HEK293 (cell line): ENCODE measurements around the gene STEAP3.

Experiments used
- PRDM1 ChIP-seq: fragments of 450-650 bp; formaldehyde crosslinking; IDR thresholded peaks from 2 replicates; pipeline ENCODE4; 2016; ENCODE audit warnings: missing biosample characterization, missing genetic modification characterization
- PRDM4 ChIP-seq: fragments of 450-650 bp; formaldehyde crosslinking; IDR thresholded peaks from 2 replicates; pipeline ENCODE4 v1.5.1; 2017; ENCODE audit warnings: missing biosample characterization, missing genetic modification characterization
- ZBTB7A ChIP-seq: fragments of 450-650 bp; formaldehyde crosslinking; IDR thresholded peaks from 2 replicates; pipeline ENCODE4 v1.5.1; 2016; ENCODE audit warnings: low read depth, missing biosample characterization, missing genetic modification characterization
- ZFP41 ChIP-seq: fragments of 450-650 bp; formaldehyde crosslinking; IDR thresholded peaks from 2 replicates; pipeline ENCODE4 v1.5.1; 2016; ENCODE audit warnings: missing biosample characterization, missing genetic modification characterization, borderline replicate concordance
- ZNF335 ChIP-seq: fragments of 450-650 bp; formaldehyde crosslinking; conservative IDR thresholded peaks from 2 replicates; pipeline ENCODE4 v1.5.1; 2016; ENCODE audit warnings: missing biosample characterization, missing genetic modification characterization
- ZNF433 ChIP-seq: fragments of 450-650 bp; formaldehyde crosslinking; IDR thresholded peaks from 2 replicates; pipeline ENCODE4 v1.5.1; 2016; ENCODE audit warnings: missing biosample characterization, missing genetic modification characterization, low read depth
- ZNF610 ChIP-seq: fragments of 450-650 bp; formaldehyde crosslinking; IDR thresholded peaks from 2 replicates; pipeline ENCODE4 v1.5.1; 2016; ENCODE audit warnings: missing biosample characterization, missing genetic modification characterization, borderline replicate concordance
- ZNF677 ChIP-seq: fragments of 450-650 bp; IDR thresholded peaks from 2 replicates; pipeline ENCODE4 v1.5.0; 2018; ENCODE audit warnings: missing biosample characterization, mild to moderate bottlenecking, missing genetic modification characterization, moderate library complexity
- ZNF707 ChIP-seq: fragments of 450-650 bp; formaldehyde crosslinking; IDR thresholded peaks from 2 replicates; pipeline ENCODE4 v1.5.1; 2016; ENCODE audit warnings: missing biosample characterization, missing genetic modification characterization
- ZNF792 ChIP-seq: fragments of 450-650 bp; formaldehyde crosslinking; IDR thresholded peaks from 2 replicates; pipeline ENCODE4 v1.5.1; 2016; ENCODE audit warnings: missing biosample characterization, missing genetic modification characterization
- TF ChIP-seq, protein P1 (sequence below): fragments of 450-650 bp; formaldehyde crosslinking; IDR thresholded peaks from 2 replicates; pipeline ENCODE4 v1.5.1; 2016; ENCODE audit warnings: missing biosample characterization, missing genetic modification characterization, low read depth
- TF ChIP-seq, protein P2 (sequence below): fragments of 450-650 bp; formaldehyde crosslinking; IDR thresholded peaks from 2 replicates; pipeline ENCODE4 v1.5.1; 2016; ENCODE audit warnings: missing biosample characterization, missing genetic modification characterization
- TF ChIP-seq, protein P3 (sequence below): fragments of 450-650 bp; formaldehyde crosslinking; IDR thresholded peaks from 2 replicates; pipeline ENCODE4 v1.5.1; 2016; ENCODE audit warnings: missing biosample characterization, missing genetic modification characterization, low read depth

- no peak for TF ChIP-seq ZFP41 (tag by site-specific recombination)
- no peak for TF ChIP-seq ZNF433 (tag by site-specific recombination)
- TF ChIP-seq PRDM4 (tag by site-specific recombination), result no peak
- TF ChIP-seq, protein P1, sequence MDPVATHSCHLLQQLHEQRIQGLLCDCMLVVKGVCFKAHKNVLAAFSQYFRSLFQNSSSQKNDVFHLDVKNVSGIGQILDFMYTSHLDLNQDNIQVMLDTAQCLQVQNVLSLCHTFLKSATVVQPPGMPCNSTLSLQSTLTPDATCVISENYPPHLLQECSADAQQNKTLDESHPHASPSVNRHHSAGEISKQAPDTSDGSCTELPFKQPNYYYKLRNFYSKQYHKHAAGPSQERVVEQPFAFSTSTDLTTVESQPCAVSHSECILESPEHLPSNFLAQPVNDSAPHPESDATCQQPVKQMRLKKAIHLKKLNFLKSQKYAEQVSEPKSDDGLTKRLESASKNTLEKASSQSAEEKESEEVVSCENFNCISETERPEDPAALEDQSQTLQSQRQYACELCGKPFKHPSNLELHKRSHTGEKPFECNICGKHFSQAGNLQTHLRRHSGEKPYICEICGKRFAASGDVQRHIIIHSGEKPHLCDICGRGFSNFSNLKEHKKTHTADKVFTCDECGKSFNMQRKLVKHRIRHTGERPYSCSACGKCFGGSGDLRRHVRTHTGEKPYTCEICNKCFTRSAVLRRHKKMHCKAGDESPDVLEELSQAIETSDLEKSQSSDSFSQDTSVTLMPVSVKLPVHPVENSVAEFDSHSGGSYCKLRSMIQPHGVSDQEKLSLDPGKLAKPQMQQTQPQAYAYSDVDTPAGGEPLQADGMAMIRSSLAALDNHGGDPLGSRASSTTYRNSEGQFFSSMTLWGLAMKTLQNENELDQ (tag by site-specific recombination), result no peak
- TF ChIP-seq, protein P2, sequence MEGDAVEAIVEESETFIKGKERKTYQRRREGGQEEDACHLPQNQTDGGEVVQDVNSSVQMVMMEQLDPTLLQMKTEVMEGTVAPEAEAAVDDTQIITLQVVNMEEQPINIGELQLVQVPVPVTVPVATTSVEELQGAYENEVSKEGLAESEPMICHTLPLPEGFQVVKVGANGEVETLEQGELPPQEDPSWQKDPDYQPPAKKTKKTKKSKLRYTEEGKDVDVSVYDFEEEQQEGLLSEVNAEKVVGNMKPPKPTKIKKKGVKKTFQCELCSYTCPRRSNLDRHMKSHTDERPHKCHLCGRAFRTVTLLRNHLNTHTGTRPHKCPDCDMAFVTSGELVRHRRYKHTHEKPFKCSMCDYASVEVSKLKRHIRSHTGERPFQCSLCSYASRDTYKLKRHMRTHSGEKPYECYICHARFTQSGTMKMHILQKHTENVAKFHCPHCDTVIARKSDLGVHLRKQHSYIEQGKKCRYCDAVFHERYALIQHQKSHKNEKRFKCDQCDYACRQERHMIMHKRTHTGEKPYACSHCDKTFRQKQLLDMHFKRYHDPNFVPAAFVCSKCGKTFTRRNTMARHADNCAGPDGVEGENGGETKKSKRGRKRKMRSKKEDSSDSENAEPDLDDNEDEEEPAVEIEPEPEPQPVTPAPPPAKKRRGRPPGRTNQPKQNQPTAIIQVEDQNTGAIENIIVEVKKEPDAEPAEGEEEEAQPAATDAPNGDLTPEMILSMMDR (tag by site-specific recombination), result no peak
- TF ChIP-seq ZNF707 (tag by site-specific recombination), result no peak
- TF ChIP-seq ZNF677 (tag by site-specific recombination), result no peak
- no peak for TF ChIP-seq PRDM1 (tag by site-specific recombination)
- TF ChIP-seq ZNF335, result peak; percentile 43; the same call in 1 of the 2 replicates
- TF ChIP-seq, protein P3, sequence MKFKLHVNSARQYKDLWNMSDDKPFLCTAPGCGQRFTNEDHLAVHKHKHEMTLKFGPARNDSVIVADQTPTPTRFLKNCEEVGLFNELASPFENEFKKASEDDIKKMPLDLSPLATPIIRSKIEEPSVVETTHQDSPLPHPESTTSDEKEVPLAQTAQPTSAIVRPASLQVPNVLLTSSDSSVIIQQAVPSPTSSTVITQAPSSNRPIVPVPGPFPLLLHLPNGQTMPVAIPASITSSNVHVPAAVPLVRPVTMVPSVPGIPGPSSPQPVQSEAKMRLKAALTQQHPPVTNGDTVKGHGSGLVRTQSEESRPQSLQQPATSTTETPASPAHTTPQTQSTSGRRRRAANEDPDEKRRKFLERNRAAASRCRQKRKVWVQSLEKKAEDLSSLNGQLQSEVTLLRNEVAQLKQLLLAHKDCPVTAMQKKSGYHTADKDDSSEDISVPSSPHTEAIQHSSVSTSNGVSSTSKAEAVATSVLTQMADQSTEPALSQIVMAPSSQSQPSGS (tag by site-specific recombination), result no peak
- no peak for TF ChIP-seq ZBTB7A (tag by site-specific recombination)
- TF ChIP-seq ZNF610 (tag by site-specific recombination), result no peak
- TF ChIP-seq ZNF792, result no peak
Measured at GRCh38 chr2:119279666-119280065, 56.0 kb downstream of the STEAP3 start.
